PFSK-1 (cell line): ENCODE results near the gene SVIL.

ENCODE experiments used
- FOXP2 ChIP-seq: optimal IDR thresholded peaks from 2 replicates; pipeline ENCODE3; 2011; ENCODE audit warnings: borderline replicate concordance, control low read depth, inconsistent platforms; ENCODE audit not compliant: insufficient read depth; ENCODE audit errors: extremely low read length, extremely low read depth
- POLR2AphosphoS5 ChIP-seq: IDR thresholded peaks from 2 replicates; pipeline ENCODE4 v1.6.1; 2012; ENCODE audit warnings: low read depth, mild to moderate bottlenecking, control low read depth, low read length, moderate library complexity
- SIN3A ChIP-seq: IDR thresholded peaks from 2 replicates; pipeline ENCODE4 v1.6.1; 2012; ENCODE audit warnings: mild to moderate bottlenecking, low read length, moderate library complexity, borderline replicate concordance; ENCODE audit not compliant: insufficient read depth
- TAF1 ChIP-seq: IDR thresholded peaks from 2 replicates; pipeline ENCODE4 v1.6.1; 2012; ENCODE audit warnings: low read length, control low read depth, borderline replicate concordance; ENCODE audit not compliant: insufficient read depth
- TF ChIP-seq, protein P1 (sequence below), 2 experiments: IDR thresholded peaks; 2 replicates each; pipeline versions ENCODE4 v1.6.1 to v1.8.0; 2011 to 2012; ENCODE audit warnings: low read depth in 2 of 2, low read length in 2 of 2, control low read depth in 1 of 2, inconsistent platforms in 1 of 2, mild to moderate bottlenecking in 1 of 2, moderate library complexity in 1 of 2; ENCODE audit not compliant: insufficient read depth in 1 of 2

The SVIL gene

GRCh38 chr10:29619241-29619669 is 15.5 kb downstream of the SVIL start:
- TF ChIP-seq FOXP2 (no peak), SIN3A (no peak), TAF1 (no peak), POLR2AphosphoS5 (no peak)
- TF ChIP-seq, protein P1, sequence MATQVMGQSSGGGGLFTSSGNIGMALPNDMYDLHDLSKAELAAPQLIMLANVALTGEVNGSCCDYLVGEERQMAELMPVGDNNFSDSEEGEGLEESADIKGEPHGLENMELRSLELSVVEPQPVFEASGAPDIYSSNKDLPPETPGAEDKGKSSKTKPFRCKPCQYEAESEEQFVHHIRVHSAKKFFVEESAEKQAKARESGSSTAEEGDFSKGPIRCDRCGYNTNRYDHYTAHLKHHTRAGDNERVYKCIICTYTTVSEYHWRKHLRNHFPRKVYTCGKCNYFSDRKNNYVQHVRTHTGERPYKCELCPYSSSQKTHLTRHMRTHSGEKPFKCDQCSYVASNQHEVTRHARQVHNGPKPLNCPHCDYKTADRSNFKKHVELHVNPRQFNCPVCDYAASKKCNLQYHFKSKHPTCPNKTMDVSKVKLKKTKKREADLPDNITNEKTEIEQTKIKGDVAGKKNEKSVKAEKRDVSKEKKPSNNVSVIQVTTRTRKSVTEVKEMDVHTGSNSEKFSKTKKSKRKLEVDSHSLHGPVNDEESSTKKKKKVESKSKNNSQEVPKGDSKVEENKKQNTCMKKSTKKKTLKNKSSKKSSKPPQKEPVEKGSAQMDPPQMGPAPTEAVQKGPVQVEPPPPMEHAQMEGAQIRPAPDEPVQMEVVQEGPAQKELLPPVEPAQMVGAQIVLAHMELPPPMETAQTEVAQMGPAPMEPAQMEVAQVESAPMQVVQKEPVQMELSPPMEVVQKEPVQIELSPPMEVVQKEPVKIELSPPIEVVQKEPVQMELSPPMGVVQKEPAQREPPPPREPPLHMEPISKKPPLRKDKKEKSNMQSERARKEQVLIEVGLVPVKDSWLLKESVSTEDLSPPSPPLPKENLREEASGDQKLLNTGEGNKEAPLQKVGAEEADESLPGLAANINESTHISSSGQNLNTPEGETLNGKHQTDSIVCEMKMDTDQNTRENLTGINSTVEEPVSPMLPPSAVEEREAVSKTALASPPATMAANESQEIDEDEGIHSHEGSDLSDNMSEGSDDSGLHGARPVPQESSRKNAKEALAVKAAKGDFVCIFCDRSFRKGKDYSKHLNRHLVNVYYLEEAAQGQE (IDR thresholded peaks at IDR 0.05; ENCODE audit: insufficient read depth in 1 of 2, low read depth in 2 of 2, low read length in 2 of 2): no peak

DNA sequence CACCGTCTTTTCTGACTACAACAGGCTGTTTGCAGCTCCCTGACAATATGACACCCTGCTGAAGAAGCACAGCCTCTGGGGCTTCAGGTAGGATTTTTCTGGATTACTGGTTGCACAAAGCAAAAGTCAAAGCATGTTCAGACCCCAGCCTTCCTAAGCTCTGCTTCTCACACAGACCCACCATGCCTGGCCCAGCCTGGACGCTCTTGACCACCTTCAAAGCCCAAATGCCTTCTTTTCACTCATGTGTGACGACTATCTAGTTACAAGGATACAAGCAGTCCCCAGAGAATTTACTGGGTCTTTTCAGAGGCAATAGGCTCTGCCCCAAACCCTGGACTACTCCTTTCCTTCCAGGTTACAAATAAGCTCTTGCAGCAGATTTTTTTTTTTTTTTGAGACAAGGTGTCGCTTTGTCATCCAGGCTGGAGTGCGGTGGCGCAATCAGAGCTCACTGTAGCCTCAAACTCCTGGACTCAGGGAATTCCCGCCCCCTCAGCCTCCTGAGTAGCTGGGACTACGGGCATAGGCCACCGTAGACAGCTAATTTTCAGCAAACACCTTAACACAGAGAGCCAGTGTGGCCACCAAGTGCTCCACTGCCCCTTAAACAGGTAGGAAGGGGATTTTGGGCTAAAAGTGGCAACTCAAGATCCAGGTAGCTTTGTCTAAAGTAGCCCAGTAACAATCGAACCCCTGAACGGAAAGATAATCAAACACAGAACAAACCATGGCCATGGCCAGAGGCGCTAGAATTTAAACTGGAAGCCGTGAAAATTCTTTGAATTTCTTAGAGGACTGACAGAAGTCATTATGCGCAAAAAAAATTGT is 16.2 kb downstream of the SVIL start:
- no peak for TF ChIP-seq TAF1
- TF ChIP-seq FOXP2: no peak
- TF ChIP-seq, protein P1 (IDR thresholded peaks at IDR 0.05; ENCODE audit: insufficient read depth in 1 of 2, low read depth in 2 of 2, low read length in 2 of 2): no peak
- TF ChIP-seq POLR2AphosphoS5: no peak
- TF ChIP-seq SIN3A: no peak

- TF ChIP-seq POLR2AphosphoS5 (no peak), FOXP2 (no peak), TAF1 (no peak), SIN3A (no peak)
- TF ChIP-seq, protein P1 (IDR thresholded peaks at IDR 0.05; ENCODE audit: insufficient read depth in 1 of 2, low read depth in 2 of 2, low read length in 2 of 2): no peak
Measured at GRCh38 chr10:29617880-29618340, 16.9 kb downstream of the SVIL start.

DNA sequence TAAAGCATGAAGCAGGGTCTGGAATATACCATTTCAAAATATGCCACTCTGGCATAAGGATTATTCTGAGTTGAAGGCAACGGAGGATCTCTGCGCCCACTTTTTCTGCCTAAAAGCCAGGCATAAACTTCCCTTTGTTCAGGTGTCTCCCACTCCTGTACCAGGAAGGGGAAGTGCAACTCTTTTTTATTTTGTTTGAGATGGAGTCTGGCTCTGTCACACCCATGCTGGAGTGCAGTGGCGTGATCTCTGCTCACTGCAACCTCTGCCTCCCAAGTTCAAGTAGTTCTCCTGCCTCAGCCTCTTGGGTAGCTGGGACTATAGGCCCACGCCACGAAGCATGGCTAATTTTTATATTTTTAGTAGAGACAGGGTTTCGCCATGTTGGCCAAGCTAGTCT is 18.2 kb downstream of the SVIL start:
- no peak for TF ChIP-seq TAF1
- TF ChIP-seq POLR2AphosphoS5: no peak
- TF ChIP-seq SIN3A: no peak
- TF ChIP-seq, protein P1 (IDR thresholded peaks at IDR 0.05; ENCODE audit: insufficient read depth in 1 of 2, low read depth in 2 of 2, low read length in 2 of 2): no peak
- TF ChIP-seq FOXP2: no peak
